ENCODE data around the gene CARF. TPM values are rescaled to one million over a fixed set of nuclear protein-coding genes. Genes with fewer than 3 reads are reported as not detected.
"Not testable (repeated sequence)": the region's sequence is repeated elsewhere in the genome, so short reads cannot be mapped to it uniquely, and the experiment has no call there.

Gene CARF
- total RNA-seq, 1 experiment from 2014 or later = 6.6 TPM

DNA sequence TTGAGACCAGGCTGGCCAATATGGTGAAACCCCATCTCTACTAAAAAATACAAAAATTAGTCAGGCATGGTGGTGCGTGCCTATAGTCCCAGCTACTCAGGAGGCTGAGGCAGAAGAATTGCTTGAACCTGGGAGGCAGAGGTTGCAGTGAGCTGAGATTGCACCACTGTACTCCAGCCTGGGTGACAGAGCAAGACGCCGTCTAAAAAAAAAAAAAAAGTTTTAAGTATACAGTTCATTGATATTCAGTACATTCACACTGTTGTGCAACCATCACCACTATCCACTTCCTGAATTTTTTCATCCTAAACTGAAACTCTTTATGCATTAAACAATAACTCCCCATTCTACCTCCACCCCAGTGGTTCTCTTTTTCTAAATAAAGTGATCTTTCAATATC, 85.0 kb downstream of the CARF start:
- in situ Hi-C loops (cut with HindIII; ENCODE audit: low pct_unique_long_range_greater_than_20kb, low sequenced_read_pairs); DNase-seq (ENCODE audit: low read depth): not testable (repeated sequence)

DNA sequence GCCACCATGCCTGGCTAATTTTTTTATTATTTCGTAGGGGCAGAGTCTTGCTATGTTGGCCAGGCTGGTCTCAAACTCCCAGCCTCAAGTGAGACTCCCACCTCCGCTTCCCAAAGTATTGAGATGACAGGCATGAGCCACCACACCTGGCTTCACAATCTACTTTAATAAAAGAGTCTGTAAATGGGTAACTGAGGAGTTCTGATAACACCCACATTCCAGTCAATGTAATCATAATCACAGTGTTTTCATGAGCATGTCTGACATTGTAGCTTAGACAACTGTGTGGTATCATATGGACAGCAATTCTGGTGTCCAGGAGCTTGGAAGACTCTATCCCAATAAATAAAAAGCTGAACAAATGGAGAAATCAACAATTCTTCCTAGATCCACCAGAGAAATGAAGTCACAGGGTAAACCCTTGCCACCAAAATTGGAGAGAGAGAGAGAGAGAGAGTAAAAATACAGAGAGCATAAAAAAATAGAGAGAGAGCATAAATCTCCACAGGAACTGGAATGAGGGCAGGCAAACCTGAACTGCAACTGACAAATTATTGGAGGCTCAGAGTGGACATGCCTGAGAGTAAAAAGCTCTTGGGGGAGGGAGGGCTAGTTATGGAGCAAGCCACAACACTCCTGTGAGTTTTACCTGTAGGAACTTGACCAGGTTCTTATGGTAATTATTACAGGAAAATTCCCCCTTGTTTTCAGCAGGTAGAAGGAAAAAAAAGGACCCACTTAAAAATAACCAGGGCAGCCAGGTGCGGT, 90.2 kb downstream of the CARF start:
- peak; percentile 54 for DNase-seq (ENCODE audit: low read depth)
- in situ Hi-C loops (cut with HindIII; ENCODE audit: low pct_unique_long_range_greater_than_20kb, low sequenced_read_pairs) = no loop called here

DNA sequence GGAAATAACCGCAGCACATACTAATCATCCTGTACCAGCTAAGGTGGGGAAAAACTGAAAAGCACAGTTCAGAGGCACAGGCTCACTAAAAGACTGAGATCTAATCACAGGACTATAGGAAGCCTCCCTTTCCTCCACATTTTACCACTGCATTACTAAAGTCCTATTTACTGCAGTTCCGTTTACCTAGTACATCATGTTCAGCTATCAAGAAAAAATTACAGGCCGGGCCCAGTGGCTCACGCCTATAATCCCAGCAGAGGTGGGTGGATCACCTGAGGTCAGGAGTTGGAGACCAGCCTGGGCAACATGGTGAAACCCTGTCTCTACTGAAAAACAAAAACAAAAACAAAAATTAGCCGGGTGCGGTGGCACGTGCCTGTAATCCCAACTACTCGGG, 91.6 kb downstream of the CARF start:
- no peak for DNase-seq (ENCODE audit: low read depth)

DNA sequence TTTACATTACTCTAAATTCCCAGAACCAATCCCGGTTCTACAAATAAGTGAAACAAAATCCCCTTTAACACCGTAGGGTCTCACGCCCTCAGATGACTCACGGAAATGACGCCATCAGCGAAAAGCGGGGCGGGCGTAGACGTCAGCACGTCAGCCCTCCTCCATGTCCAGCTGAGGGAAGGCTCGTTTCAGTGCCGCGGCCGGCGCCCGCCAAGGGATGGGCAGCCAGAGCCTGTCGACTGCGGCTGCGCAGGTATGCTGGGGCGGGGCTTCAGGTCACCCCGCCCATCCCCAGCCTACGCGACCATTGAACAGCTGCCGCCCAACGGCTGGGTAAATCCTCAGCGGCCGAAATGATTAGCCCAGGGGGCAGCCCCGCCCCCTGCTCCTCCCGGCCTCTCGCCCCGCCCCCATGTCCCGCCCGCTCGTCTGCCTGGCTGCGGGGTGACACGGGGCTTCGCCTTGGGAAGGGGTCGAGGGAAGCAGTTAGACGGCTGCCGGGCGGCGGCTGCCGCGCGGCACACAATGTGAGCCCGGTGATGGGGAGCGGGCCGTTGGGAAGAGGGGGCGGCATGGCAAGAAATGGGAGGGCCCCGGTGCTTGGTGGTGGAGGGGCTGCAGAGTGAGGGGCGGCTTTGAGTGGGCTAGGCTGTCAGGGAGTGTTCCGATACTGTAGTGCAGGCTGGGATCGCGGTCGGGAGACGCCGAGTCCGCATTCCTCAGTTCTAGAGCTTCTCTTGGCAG, 102.6 kb downstream of the CARF start, which contains the start of gene NBEAL1:
Gene NBEAL1 (plus strand): TSS at position 420 of the 744 bp plus-strand sequence. CDS start 1,510 bp downstream, outside the sequence.
- DNase-seq (ENCODE audit: low read depth) = peak; percentile 98
- in situ Hi-C loops (cut with HindIII; ENCODE audit: low pct_unique_long_range_greater_than_20kb, low sequenced_read_pairs) = no loop called here

More for the DNA sequence above, 91.6 kb downstream of the CARF start:
- in situ Hi-C loops (cut with HindIII; ENCODE audit: low pct_unique_long_range_greater_than_20kb, low sequenced_read_pairs) = no loop called here

DNA sequence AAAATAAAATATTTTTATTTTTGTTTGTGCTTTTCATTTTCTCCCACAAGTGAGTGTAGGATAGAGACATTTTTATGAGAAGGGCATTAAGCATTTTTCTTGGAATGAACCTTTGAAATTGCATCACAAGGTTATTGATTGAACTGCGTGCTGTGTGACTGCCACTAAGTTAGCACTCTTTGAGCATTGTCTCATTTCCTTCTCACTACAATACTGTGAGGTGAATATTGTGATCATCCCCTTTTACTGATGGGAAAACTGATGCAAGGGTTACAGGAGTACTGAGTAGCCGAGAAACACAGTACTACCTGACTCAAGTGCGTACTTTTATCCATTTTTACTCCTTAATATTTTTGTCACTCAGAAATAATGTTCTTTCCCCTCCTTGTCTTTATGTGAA, 104.6 kb downstream of the CARF start:
- in situ Hi-C loops (cut with HindIII; ENCODE audit: low pct_unique_long_range_greater_than_20kb, low sequenced_read_pairs) = no loop called here
- DNase-seq (ENCODE audit: low read depth) = no peak

DNA sequence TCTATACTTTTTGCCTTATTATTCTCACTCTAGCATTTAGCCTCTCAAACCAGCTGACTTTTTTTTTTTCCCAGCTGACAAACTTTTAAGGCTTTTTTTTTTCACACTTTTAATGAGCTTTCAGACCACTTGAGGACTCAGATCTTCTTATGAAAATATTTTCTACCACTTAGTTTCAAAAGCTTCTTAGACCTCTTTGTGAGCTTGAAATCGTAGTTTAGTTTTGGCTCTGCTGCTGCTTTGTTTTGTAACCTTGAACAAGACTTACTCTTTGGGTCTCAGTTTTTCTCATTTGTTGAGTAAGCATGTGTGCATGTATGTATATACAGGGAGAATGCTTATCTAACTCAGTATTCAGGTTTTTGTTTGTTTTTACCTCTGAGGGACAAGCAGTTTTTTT, 106.1 kb downstream of the CARF start:
- DNase-seq (ENCODE audit: low read depth) = no peak
- in situ Hi-C loops (cut with HindIII; ENCODE audit: low pct_unique_long_range_greater_than_20kb, low sequenced_read_pairs) = no loop called here

DNA sequence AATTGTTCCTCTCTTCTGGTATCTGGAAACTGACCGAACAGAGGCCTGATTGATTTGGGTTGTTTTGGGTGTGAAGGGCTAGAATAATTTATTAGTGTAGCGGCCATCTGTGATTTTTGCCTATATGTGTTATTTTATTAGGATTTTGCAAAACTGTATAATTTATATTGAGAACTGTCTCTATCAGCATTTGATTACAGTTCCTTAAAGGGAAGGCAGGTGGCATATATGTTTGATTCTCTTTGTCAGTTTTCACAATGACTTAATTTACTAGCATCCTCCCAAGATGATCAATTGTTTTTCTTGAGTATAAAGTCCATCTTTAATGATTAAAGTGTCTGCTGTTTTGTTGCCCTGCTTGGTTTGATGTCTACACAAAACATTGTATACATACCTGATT, 107.1 kb downstream of the CARF start:
- in situ Hi-C loops (cut with HindIII; ENCODE audit: low pct_unique_long_range_greater_than_20kb, low sequenced_read_pairs) = no loop called here
- DNase-seq (ENCODE audit: low read depth) = no peak

DNA sequence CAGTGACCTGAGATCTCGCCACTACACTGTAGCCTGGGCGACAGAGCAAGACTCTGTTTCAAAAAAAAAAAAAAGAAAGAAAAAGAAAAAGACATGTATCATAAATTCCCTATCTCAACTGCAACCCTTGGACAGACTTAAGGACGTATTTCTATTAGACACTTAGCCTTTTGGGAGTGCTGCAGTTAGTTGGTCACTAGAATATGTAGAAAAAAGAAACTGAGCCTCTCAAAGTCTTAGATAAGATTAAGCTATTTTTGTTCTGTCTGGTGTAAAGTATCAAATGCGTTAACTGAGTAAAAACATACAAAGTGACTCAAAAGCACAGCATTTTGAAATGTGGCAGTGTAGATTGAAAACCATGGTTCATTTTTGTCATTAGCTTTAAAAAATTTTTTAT, 109.9 kb downstream of the CARF start:
- in situ Hi-C loops (cut with HindIII; ENCODE audit: low pct_unique_long_range_greater_than_20kb, low sequenced_read_pairs) = no loop called here
- no peak for DNase-seq (ENCODE audit: low read depth)

DNA sequence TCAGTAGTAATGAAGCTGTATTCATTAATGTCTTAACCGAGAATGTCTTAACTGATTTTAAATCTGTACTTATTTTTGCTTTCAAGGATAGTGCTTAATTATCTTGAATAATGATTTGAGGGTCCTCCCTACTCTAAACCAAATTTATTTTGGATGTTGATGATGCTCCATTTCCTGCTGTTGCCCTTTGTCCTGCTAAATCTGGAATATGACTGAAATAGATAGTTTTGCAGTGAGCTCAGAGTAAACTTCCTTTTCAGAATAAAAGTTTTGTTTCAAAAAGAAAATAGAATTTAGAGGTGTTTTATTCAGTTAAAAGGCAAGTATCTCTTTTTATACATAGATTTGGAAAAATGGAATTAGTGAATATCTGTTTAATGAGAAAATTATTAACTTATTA, 110.7 kb downstream of the CARF start:
- no peak for DNase-seq (ENCODE audit: low read depth)
- in situ Hi-C loops (cut with HindIII; ENCODE audit: low pct_unique_long_range_greater_than_20kb, low sequenced_read_pairs) = no loop called here

DNA sequence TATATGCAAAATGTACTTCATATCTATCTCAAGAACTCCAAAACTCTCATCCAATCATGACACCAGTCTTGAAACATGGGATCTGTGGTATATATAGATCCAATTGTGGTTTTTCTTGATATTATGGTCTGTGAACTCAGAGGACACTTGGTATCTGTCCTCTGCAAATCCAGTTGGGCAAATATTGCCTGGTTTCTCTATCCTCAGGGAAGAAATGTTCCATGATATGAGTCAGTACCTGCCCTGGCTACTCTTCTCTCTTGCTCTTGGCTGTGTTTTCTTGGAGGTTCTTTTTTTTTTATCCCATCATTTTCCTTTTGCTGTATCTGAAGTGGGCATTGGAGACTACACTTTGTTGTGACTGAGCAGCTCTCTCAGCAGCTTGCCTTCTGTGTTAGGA, 113.5 kb downstream of the CARF start:
- in situ Hi-C loops (cut with HindIII; ENCODE audit: low pct_unique_long_range_greater_than_20kb, low sequenced_read_pairs) = no loop called here
- DNase-seq (ENCODE audit: low read depth) = no peak

DNA sequence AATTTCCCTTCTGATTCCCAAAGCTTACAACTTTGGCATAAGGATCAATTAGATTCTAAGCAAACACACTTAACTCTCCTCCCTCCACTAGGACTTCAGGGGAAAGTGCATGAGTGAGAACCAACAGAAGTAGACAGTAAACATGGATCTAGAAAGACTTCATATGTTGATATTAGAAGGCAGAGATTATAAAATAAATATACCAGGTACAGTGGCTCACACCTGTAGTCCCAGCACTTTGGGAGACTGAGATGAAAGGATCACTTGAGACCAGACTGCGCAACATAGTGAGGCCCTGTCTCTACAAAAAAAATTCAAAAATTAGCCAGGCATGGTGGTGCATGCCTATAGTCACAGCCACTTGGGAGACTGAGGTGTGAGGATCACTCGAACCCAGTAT, 118.5 kb downstream of the CARF start:
- no peak for DNase-seq (ENCODE audit: low read depth)
- in situ Hi-C loops (cut with HindIII; ENCODE audit: low pct_unique_long_range_greater_than_20kb, low sequenced_read_pairs) = no loop called here

DNA sequence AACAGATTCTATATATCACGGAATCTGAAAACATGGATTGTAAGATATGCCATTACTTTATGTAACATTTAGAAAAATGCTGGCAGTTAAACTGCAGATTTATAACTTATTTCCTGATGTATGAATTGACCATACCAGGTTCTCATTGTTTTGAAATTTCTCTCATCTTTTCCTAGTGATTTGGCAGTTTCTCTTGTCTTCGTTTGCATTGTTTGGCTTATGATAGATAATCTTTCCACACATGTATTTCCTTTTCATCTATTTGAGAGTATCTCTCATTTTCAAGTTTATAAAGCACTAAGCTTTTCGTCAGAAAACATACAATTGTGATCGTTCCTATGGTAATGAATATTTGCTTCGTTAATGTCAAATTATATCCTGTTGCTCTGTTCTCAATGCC, 118.9 kb downstream of the CARF start:
- DNase-seq (ENCODE audit: low read depth) = no peak
- in situ Hi-C loops (cut with HindIII; ENCODE audit: low pct_unique_long_range_greater_than_20kb, low sequenced_read_pairs) = no loop called here

DNA sequence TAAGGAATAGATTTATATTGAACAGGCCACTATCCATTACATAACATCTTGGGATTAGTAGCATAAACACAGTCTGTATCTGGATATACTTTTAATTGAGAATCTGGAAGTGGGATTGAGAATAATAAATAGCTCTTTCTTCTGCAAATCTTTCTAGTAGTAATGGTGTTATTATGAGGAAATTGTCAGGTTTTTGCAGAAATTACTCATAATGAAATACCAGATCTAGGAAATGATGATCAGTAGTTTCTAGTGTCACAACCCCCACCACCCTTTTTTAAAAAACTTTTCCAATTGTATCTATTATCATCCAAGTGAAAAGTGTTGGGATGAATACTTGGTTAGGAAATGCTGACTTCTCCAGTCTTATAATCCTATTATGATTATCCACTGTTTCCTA, 121.3 kb downstream of the CARF start:
- in situ Hi-C loops (cut with HindIII; ENCODE audit: low pct_unique_long_range_greater_than_20kb, low sequenced_read_pairs) = no loop called here
- no peak for DNase-seq (ENCODE audit: low read depth)

DNA sequence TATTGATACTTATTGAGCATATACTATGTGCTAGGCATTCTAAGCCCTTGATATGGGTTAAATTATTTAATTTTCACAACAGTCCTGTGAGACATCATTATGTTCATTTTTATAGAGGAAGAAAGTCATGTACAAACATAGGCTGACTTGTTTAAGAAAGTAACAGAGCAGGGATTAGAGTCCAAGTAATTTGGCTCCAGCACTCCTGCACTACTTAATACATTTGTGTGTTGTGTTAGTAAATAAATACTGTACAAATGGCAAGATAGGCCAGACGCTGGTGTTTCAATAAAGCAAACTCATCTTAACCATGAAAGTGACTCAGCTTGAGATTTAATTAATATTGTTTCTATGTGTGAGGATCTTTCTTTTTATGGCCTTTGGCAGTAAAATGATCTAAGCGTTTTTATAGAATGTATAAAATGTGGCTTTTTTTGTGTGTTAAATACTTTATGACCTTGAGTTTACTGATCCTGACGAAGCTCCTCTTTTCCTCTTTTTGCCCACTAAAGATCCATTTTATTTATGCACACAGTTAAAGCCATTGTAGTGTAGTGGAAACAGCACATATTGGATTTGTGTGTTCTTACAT, 123.9 kb downstream of the CARF start:
- DNase-seq (ENCODE audit: low read depth) = no peak
- in situ Hi-C loops (cut with HindIII; ENCODE audit: low pct_unique_long_range_greater_than_20kb, low sequenced_read_pairs) = no loop called here

Other genes starting within 250 kb of the CARF start
- gene ICA1L, start 40.5 kb upstream of the CARF start, total RNA-seq (2014; rRNA removed; shearing (Covaris generic); ENCODE audit: low replicate concordance) = 3.4 and 11.0 TPM in 2 replicates
- gene WDR12, start 602 bp upstream of the CARF start, total RNA-seq (2014; rRNA removed; shearing (Covaris generic); ENCODE audit: low replicate concordance) = 70.9 and 76.4 TPM in 2 replicates
- 2.5 and 2.7 TPM in 2 replicates for gene NBEAL1, start 102.6 kb downstream of the CARF start, total RNA-seq (2014; rRNA removed; shearing (Covaris generic); ENCODE audit: low replicate concordance)